Measurements from ENCODE around the gene PARP14.

GRCh38 chr3:122642935-122643334 is 37.7 kb upstream of the PARP14 start:
- TF ChIP-seq, protein P1, sequence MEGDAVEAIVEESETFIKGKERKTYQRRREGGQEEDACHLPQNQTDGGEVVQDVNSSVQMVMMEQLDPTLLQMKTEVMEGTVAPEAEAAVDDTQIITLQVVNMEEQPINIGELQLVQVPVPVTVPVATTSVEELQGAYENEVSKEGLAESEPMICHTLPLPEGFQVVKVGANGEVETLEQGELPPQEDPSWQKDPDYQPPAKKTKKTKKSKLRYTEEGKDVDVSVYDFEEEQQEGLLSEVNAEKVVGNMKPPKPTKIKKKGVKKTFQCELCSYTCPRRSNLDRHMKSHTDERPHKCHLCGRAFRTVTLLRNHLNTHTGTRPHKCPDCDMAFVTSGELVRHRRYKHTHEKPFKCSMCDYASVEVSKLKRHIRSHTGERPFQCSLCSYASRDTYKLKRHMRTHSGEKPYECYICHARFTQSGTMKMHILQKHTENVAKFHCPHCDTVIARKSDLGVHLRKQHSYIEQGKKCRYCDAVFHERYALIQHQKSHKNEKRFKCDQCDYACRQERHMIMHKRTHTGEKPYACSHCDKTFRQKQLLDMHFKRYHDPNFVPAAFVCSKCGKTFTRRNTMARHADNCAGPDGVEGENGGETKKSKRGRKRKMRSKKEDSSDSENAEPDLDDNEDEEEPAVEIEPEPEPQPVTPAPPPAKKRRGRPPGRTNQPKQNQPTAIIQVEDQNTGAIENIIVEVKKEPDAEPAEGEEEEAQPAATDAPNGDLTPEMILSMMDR (IDR thresholded peaks at IDR 0.05; ENCODE audit: poor library complexity) = no peak
- TF ChIP-seq EZH2phosphoT487 (IDR thresholded peaks at IDR 0.05; ENCODE audit: low read depth, severe bottlenecking, unreplicated experiment) = no peak

Measured in hepatocyte (in vitro differentiated cells).